CD4-positive, alpha-beta memory T cell (primary cell): ENCODE data around the gene TMEM92. TPM values are rescaled to one million over a fixed set of nuclear protein-coding genes. Genes with fewer than 3 reads are reported as not detected.

Experiments
- CTCF ChIA-PET: fragments of 350-600 bp; sonication (Branson Sonifier 250); formaldehyde crosslinking; loops from one replicate; lab custom pipeline; 2021; ENCODE audit warnings: inconsistent platforms; ENCODE audit not compliant: partially characterized antibody; lab: Charles Lee
- POLR2A ChIA-PET: fragments of 350-600 bp; sonication (Branson Sonifier 250); formaldehyde crosslinking; loops from one replicate; lab custom pipeline; 2021; ENCODE audit not compliant: partially characterized antibody; lab: Charles Lee
- DNase-seq, 5 donors: peaks; one replicate each; pipeline versions ENCODE4 v3.0.0 to v3.0.0-alpha.2; 2020 to 2022; ENCODE audit warnings: mixed read lengths in 1 of 5
- H3K27ac ChIP-seq: one replicate; pipeline ENCODE4 v1.7.0; 2013; ENCODE audit warnings: low read depth, low read length
- H3K27me3 ChIP-seq: 2 replicates; pipeline ENCODE4 v1.7.0; 2013; ENCODE audit warnings: mild to moderate bottlenecking, low read length, moderate library complexity; ENCODE audit not compliant: insufficient read depth
- H3K36me3 ChIP-seq: 2 replicates; pipeline ENCODE4 v1.7.0; 2013; ENCODE audit warnings: mild to moderate bottlenecking, low read length, moderate library complexity; ENCODE audit not compliant: insufficient read depth
- H3K4me1 ChIP-seq: 2 replicates; pipeline ENCODE4 v1.7.0; 2013; ENCODE audit warnings: mild to moderate bottlenecking, low read length, moderate library complexity; ENCODE audit not compliant: insufficient read depth
- H3K4me3 ChIP-seq, 2 donors: one replicate each; pipeline ENCODE4 v1.7.0; 2013; ENCODE audit warnings: low read length in 2 of 2, mild to moderate bottlenecking in 1 of 2
- H3K9me3 ChIP-seq, 2 donors: one replicate each; pipeline ENCODE4 v1.7.0; 2013; ENCODE audit warnings: low read length in 2 of 2, control low read depth in 1 of 2; ENCODE audit not compliant: control insufficient read depth in 1 of 2
- H3K27ac Mint-ChIP-seq, 7 donors: one replicate each; pipeline ENCODE4 v1.8.0; 2020 to 2021; ENCODE audit warnings: mixed read lengths in 7 of 7, mild to moderate bottlenecking in 6 of 7, inconsistent platforms in 3 of 7, moderate library complexity in 3 of 7
- H3K27me3 Mint-ChIP-seq, 2 donors: one replicate each; pipeline ENCODE4 v1.8.0; 2020 to 2021; ENCODE audit warnings: mixed read lengths in 2 of 2
- H3K36me3 Mint-ChIP-seq, 2 donors: one replicate each; pipeline ENCODE4 v1.8.0; 2020 to 2021; ENCODE audit warnings: mixed read lengths in 2 of 2, inconsistent platforms in 1 of 2, mild to moderate bottlenecking in 1 of 2
- H3K4me1 Mint-ChIP-seq, 4 donors: one replicate each; pipeline ENCODE4 v1.8.0; 2020 to 2021; ENCODE audit warnings: mixed read lengths in 4 of 4, mild to moderate bottlenecking in 1 of 4
- H3K4me3 Mint-ChIP-seq, 8 donors: one replicate each; pipeline ENCODE4 v1.8.0; 2020 to 2021; ENCODE audit warnings: mixed read lengths in 8 of 8, mild to moderate bottlenecking in 7 of 8, moderate library complexity in 6 of 8, inconsistent platforms in 3 of 8
- H3K9me3 Mint-ChIP-seq, 8 donors: one replicate each; pipeline ENCODE4 v1.8.0; 2020 to 2021; ENCODE audit warnings: mixed read lengths in 8 of 8, mild to moderate bottlenecking in 5 of 8, inconsistent platforms in 3 of 8, moderate library complexity in 1 of 8
- intact Hi-C: fragments of 100-400 bp; cut with micrococcal nuclease; formaldehyde crosslinking; loops from one replicate; pipeline ENCODE4 v1.15.1; 2023
- polyA plus RNA-seq, 2 donors: library from polyadenylated mRNA; unstranded; fragments of 300-500 nt; fragmentation: Illumina TruSeq; gene quantifications; one replicate each; pipeline ENCODE4 v1.2.3, GENCODE V29; 2021
- total RNA-seq, 2 experiments: library from RNA; stranded (reverse); gene quantifications; one replicate each; pipeline ENCODE4 v1.2.3, GENCODE V29; 2021

TMEM92 gene
- total and polyA plus RNA-seq, 4 experiments from 2014 or later, result not detected

DNA sequence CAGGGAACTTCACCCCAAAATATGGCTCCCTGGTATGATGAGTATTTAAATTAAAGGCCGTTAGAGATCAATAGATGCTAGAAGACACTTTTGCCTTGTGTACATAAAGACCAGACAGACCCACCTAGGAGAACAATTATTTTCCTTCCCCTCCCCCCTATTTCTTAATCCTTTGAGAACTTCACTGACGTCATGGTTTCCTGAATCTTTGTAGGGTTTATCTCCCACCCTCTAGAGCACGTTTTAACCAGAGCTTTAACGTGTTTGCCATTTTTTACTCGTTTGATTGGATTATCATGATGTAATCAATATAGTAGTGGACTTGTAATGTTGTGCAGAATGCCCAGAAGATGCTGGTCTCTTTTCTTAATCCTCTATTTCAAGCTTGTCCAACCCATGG, 48.8 kb downstream of the TMEM92 start:
- no peaks in the 10 kb centered on the region for H3K36me3 ChIP-seq
- H3K4me3 Mint-ChIP-seq, result no peak overlapping the region
- no peak for DNase-seq
- no peak overlapping the region for H3K4me3 ChIP-seq
- no peak overlapping the region for H3K27ac ChIP-seq
- H3K27me3 Mint-ChIP-seq, result no peaks in the 10 kb centered on the region
- ChIA-PET POLR2A (no interaction called here), CTCF (interaction anchor here (0.7 to 1.1 kb wide), 2 partner anchors 12 to 51 kb away, joined by 3 read pairs; no protein-coding TSS in a partner anchor)
- peaks cover 0 to 2% (median 0%) of the 10 kb centered on the region in 8 donors for H3K9me3 Mint-ChIP-seq
- H3K36me3 Mint-ChIP-seq, result no peaks in the 10 kb centered on the region
- H3K9me3 ChIP-seq, result no peaks in the 10 kb centered on the region
- H3K27ac Mint-ChIP-seq, result no peak overlapping the region
- intact Hi-C loops, result no loop called here
- no peaks in the 10 kb centered on the region for H3K4me1 ChIP-seq
- peaks cover 0 to 8% (median 0%) of the 10 kb centered on the region in 4 donors for H3K4me1 Mint-ChIP-seq
- no peaks in the 10 kb centered on the region for H3K27me3 ChIP-seq

DNA sequence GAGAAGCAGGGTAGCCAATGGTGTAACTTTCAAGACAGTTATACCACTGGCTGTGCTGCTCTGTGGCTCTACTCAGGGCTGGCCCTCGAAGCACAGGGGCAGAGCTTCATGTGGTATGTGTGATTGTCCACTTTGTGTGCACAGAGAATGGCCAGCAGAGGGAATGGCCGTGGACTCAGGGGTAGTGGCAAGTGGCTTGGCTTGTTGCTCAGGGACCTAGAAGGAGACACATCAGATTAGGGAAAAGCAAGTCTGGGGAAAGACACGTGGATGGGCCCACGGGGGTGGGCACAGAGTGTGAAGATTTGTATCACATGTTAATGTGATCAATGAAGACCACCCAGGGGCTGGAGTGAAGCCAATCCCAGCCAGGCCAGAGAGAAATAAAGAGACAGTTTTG, 51.6 kb downstream of the TMEM92 start:
- ChIA-PET POLR2A (no interaction called here), CTCF (no interaction called here)
- Histone ChIP-seq H3K4me3 (no peak overlapping the region), H3K4me1 (no peaks in the 10 kb centered on the region), H3K27ac (no peak overlapping the region), H3K9me3 (no peaks in the 10 kb centered on the region), H3K36me3 (no peaks in the 10 kb centered on the region), H3K27me3 (no peaks in the 10 kb centered on the region)
- Mint-ChIP-seq H3K4me1 (peaks cover 0 to 8% (median 0%) of the 10 kb centered on the region in 4 donors), H3K36me3 (no peaks in the 10 kb centered on the region), H3K9me3 (no peaks in the 10 kb centered on the region), H3K27me3 (peaks cover 4 to 5% of the 10 kb centered on the region in 2 donors), H3K27ac (peak overlapping the region in 1 of 7 donors; percentile 66), H3K4me3 (no peak overlapping the region)
- no peak for DNase-seq
- intact Hi-C loops, result no loop called here

DNA sequence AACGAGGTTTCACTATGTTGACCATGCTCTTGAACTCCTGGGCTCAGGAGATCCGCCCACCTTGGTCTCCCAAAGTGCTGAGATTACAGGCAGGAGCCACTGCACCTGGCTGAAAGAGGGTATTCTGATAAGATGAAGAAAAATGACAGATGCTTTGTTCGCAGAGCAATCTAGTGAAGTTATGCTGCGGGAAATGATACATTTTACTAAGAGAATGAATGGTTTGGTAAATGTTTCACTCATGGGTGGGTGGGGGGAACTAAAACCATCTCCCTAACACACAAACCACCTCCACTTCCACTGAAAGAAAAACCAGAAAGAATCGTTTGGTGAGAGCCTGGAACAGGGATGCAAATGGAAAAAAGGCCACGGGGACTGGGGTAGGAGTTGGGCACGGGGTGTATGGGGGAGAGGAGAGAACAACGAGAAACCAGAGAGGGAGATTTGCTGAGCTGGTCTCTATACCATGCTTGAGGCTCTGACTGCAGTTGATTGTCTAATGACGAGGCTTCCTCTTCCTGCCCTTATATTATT, 52.6 kb downstream of the TMEM92 start:
- no peaks in the 10 kb centered on the region for H3K9me3 ChIP-seq
- no peak overlapping the region for H3K27ac ChIP-seq
- no peaks in the 10 kb centered on the region for H3K4me1 ChIP-seq
- Mint-ChIP-seq H3K9me3 (no peaks in the 10 kb centered on the region), H3K4me1 (peaks cover 0 to 8% (median 0%) of the 10 kb centered on the region in 4 donors), H3K36me3 (no peaks in the 10 kb centered on the region), H3K27me3 (peaks cover 4 to 5% of the 10 kb centered on the region in 2 donors), H3K27ac (peak overlapping the region in 1 of 7 donors; percentile 37), H3K4me3 (no peak overlapping the region)
- CTCF ChIA-PET, result no interaction called here
- H3K36me3 ChIP-seq, result no peaks in the 10 kb centered on the region
- no peaks in the 10 kb centered on the region for H3K27me3 ChIP-seq
- POLR2A ChIA-PET, result no interaction called here
- DNase-seq, result no peak
- intact Hi-C loops, result no loop called here
- H3K4me3 ChIP-seq, result no peak overlapping the region

DNA sequence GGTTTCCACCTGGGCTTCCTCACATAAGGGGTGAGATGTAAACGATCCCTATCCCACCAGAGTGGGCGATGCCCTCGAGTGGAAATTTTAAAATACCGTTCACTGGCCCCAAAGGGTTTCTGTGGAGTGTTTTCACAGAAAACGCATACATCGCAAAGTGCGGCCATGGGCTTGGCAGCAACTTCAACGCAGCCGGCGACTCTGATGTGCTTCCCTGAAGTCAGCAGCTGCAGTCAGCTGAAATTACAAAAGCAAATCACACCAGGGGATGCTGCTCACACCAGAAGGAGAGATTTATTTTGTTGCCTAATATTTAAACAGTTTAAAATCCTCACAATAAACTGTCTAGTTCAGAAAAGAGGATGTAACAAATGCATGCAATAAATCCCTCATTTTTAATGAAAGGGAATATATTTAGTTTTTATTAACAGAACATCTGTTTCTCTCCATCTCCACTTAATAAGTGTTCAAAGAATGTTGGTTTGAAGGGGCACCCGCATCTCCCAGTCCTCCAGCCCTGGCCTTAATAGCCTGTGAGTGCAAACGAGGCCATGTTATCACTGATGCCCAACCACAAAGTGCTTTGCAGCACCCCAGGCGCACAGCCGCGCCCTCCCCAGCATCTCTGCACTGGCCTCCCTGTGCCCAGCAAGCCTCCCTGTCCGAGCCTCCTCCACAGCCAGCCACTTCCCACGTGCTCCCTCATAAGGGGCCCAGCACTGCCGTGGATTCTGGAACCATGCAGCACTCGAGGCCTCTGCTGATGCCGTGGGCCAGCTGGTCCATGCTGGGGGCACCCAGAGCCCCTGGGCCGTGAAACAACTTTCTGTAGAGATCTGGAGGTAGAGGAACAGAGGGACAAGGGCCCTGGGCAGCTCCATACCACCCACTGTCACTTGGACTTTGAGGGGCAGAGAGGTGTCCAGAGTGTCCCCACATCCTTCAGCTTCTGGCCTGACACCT, 54.4 kb downstream of the TMEM92 start:
- no peaks in the 10 kb centered on the region for H3K9me3 ChIP-seq
- ChIA-PET POLR2A (no interaction called here), CTCF (interaction anchor here (1.2 kb wide), 1 partner anchor 332 kb away, joined by 3 read pairs; no protein-coding TSS in a partner anchor)
- Mint-ChIP-seq H3K36me3 (no peaks in the 10 kb centered on the region), H3K4me3 (no peak overlapping the region), H3K27me3 (peaks cover 7 to 8% of the 10 kb centered on the region in 2 donors), H3K4me1 (peaks cover 0 to 12% (median 0%) of the 10 kb centered on the region in 4 donors), H3K9me3 (no peaks in the 10 kb centered on the region), H3K27ac (no peak overlapping the region)
- no peak for DNase-seq
- no peaks in the 10 kb centered on the region for H3K27me3 ChIP-seq
- H3K4me3 ChIP-seq, result no peak overlapping the region
- intact Hi-C loops, result no loop called here
- no peak overlapping the region for H3K27ac ChIP-seq
- no peaks in the 10 kb centered on the region for H3K36me3 ChIP-seq
- H3K4me1 ChIP-seq, result no peaks in the 10 kb centered on the region

DNA sequence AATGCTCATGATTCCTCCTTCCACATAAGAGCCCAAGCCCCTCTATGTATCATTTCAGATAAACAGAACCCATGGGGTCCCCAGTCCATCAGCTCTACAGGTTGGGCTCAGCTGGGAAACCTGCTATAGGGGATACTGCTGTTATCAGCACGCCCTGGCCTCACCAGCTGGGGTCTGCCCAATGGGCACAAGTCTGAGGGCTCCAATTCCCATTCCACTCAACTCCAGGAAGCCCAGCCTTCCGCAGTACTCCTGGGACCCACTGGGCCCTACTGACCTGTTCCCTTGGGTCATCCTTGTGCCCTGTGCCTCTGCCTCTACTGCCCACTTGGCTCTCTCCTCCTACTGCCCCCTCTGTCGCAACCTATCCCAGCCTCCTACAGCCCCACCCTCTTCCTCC, 55.5 kb downstream of the TMEM92 start:
- no peak overlapping the region for H3K27ac Mint-ChIP-seq
- no peaks in the 10 kb centered on the region for H3K36me3 Mint-ChIP-seq
- no peak overlapping the region for H3K4me3 Mint-ChIP-seq
- peaks cover 0 to 17% (median 1%) of the 10 kb centered on the region in 4 donors for H3K4me1 Mint-ChIP-seq
- Histone ChIP-seq H3K4me1 (no peaks in the 10 kb centered on the region), H3K27me3 (no peaks in the 10 kb centered on the region), H3K9me3 (no peaks in the 10 kb centered on the region), H3K27ac (no peak overlapping the region), H3K4me3 (no peak overlapping the region), H3K36me3 (no peaks in the 10 kb centered on the region)
- DNase-seq, result no peak
- ChIA-PET POLR2A (interaction anchor here (0.6 kb wide), 1 partner anchor 16 kb away, joined by 4 read pairs; the partner anchor contains the start of gene XYLT2), CTCF (interaction anchor here (1.2 kb wide), 1 partner anchor 333 kb away, joined by 3 read pairs; no protein-coding TSS in a partner anchor)
- intact Hi-C loops, result no loop called here
- peaks cover 7 to 8% of the 10 kb centered on the region in 2 donors for H3K27me3 Mint-ChIP-seq
- H3K9me3 Mint-ChIP-seq, result no peaks in the 10 kb centered on the region

DNA sequence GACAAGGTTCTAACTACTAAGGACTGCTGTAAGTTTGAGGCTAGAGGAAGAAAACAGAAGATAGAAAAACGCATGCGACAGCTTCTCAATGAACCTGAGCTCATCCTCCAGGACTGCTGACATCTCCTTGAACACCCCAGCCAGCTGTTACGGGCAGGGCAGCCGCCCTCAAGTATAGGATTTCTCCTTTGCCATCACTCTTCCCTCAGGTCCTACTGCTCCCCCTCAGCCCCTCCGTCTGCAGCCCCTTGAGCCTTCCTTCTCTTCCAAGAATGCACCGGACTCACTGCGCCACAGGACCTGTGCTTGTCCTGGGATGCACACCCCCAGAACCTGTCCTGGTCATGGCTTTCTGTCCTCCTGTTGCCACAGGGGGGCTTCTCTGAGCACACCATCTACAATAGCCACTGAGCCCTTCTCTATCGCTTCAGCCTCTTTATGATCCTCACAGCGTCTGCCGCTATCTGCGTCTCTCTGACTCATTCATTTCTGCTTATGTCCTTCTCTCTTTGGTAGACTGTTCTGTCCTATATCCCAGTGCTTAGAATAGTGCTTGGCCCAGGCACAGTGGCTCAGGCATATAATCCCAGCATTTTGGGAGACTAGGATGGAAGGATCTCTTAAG, 56.0 kb downstream of the TMEM92 start:
- Histone ChIP-seq H3K27ac (no peak overlapping the region), H3K4me3 (no peak overlapping the region), H3K36me3 (no peaks in the 10 kb centered on the region), H3K4me1 (no peaks in the 10 kb centered on the region), H3K9me3 (no peaks in the 10 kb centered on the region), H3K27me3 (peaks cover 4% of the 10 kb centered on the region)
- no peaks in the 10 kb centered on the region for H3K36me3 Mint-ChIP-seq
- intact Hi-C loops, result no loop called here
- H3K4me3 Mint-ChIP-seq, result no peak overlapping the region
- no peaks in the 10 kb centered on the region for H3K9me3 Mint-ChIP-seq
- ChIA-PET CTCF (interaction anchor here (1.2 kb wide), 1 partner anchor 333 kb away, joined by 3 read pairs; no protein-coding TSS in a partner anchor), POLR2A (interaction anchor here (0.6 kb wide), 1 partner anchor 16 kb away, joined by 4 read pairs; the partner anchor contains the start of gene XYLT2)
- H3K4me1 Mint-ChIP-seq, result peaks cover 0 to 17% (median 1%) of the 10 kb centered on the region in 4 donors
- H3K27ac Mint-ChIP-seq, result no peak overlapping the region
- peaks cover 7 to 8% of the 10 kb centered on the region in 2 donors for H3K27me3 Mint-ChIP-seq
- no peak for DNase-seq
